ENCODE data around the gene FOXI1. TPM values are rescaled to one million over a fixed set of nuclear protein-coding genes. Genes with fewer than 3 reads are reported as not detected.

The FOXI1 gene
- total and polyA plus RNA-seq, 2 experiments from 2014 or later: not detected

- H2AFZ ChIP-seq: no peak overlapping the region
- no peaks in the 10 kb centered on the region for H3K36me3 ChIP-seq (replicated peaks; ENCODE audit: insufficient read depth, low read depth)
- no peak overlapping the region for H3K4me3 ChIP-seq
- no peaks in the 10 kb centered on the region for H3K27me3 ChIP-seq
- WGBS (ENCODE audit: low lambda C conversion rate, missing lambda C conversion rate): 94% methylated on average over 4 of the region's 4 CpGs
- DNase-seq (ENCODE audit: low spot score): no peak
- no peaks in the 10 kb centered on the region for H3K9me3 ChIP-seq (ENCODE audit: low read depth)
- no peaks in the 10 kb centered on the region for H3K4me1 ChIP-seq (ENCODE audit: insufficient read depth)
- H3K27ac ChIP-seq: no peak overlapping the region
- H3K79me2 ChIP-seq: no peaks in the 10 kb centered on the region
- H4K20me1 ChIP-seq (ENCODE audit: insufficient read depth, poor library complexity, severe bottlenecking): no peaks in the 10 kb centered on the region
- H3K9me2 ChIP-seq (replicated peaks; ENCODE audit: insufficient read depth): no peaks in the 10 kb centered on the region
- H3K4me2 ChIP-seq: no peak overlapping the region
- TF ChIP-seq EZH2phosphoT487 (IDR thresholded peaks at IDR 0.05; ENCODE audit: low read depth, severe bottlenecking, unreplicated experiment) (no peak), EZH2 (IDR thresholded peaks at IDR 0.05; ENCODE audit: borderline replicate concordance) (no peak), CTCF (IDR thresholded peaks at IDR 0.05; ENCODE audit: poor library complexity) (no peak)
Measured at GRCh38 chr5:170081616-170082015, 24.1 kb upstream of the FOXI1 start.

DNA sequence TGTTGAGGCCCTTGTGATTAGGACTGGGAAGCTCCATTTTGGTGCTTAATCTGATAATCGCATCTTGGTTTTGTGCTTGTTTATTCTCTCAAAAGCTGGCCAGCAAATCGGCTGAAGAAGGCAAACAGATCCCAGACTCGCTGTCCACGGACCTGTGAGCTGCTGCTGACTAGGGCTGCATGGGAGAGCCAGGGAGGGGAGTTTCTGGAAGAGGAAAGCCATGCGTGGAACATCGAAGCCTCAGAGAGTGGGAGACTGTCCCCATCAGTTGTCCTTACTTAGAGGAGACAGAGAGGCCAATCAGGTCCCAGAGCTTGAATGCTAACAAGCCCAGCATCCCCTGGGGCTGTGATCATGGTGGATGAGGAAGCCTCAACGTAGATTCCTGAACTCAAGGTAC, 23.0 kb upstream of the FOXI1 start:
- Histone ChIP-seq H2AFZ (no peak overlapping the region), H4K20me1 (ENCODE audit: insufficient read depth, poor library complexity, severe bottlenecking) (no peaks in the 10 kb centered on the region), H3K4me2 (no peak overlapping the region), H3K27me3 (no peaks in the 10 kb centered on the region), H3K79me2 (no peaks in the 10 kb centered on the region), H3K9me2 (replicated peaks; ENCODE audit: insufficient read depth) (no peaks in the 10 kb centered on the region), H3K36me3 (replicated peaks; ENCODE audit: insufficient read depth, low read depth) (no peaks in the 10 kb centered on the region), H3K4me3 (no peak overlapping the region), H3K4me1 (ENCODE audit: insufficient read depth) (no peaks in the 10 kb centered on the region), H3K27ac (no peak overlapping the region), H3K9me3 (ENCODE audit: low read depth) (no peaks in the 10 kb centered on the region)
- no peak for DNase-seq (ENCODE audit: low spot score)
- WGBS (ENCODE audit: low lambda C conversion rate, missing lambda C conversion rate): 77% methylated on average over 7 of the region's 7 CpGs
- TF ChIP-seq CTCF (IDR thresholded peaks at IDR 0.05; ENCODE audit: poor library complexity): no peak
- no peak for TF ChIP-seq EZH2 (IDR thresholded peaks at IDR 0.05; ENCODE audit: borderline replicate concordance)
- TF ChIP-seq EZH2phosphoT487 (IDR thresholded peaks at IDR 0.05; ENCODE audit: low read depth, severe bottlenecking, unreplicated experiment): no peak

DNA sequence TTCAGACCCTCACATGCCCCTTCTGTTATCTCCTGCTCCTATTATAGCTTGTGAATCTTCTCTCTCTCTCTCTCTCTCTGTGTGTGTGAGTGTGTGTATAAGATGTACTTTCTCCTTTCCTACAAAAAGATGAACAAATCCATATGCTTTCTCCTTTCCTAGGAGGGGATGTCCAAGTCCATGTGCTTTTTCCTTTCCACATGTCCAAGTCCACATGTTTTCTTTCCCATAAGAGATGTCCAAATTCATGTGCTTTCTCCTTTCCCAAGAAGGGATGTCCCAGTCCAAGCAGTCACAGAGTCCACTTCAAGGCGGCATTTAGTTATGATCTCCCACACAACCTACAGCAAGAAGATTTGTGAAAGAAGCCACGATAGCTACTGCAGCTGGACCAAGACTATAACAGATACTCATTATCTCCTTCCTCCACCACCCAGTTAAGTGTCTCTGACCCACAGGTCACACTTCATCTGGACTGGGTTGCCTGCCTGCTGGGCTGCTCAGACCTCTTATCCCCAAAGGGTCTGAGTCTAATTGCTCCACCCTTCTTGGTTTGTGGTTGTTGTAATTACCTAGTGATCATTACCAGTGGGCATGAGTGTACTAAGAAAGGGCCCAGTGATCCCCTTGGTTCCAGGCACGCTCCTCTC, 18.4 kb upstream of the FOXI1 start:
- Histone ChIP-seq H3K4me2 (no peak overlapping the region), H2AFZ (no peak overlapping the region), H3K4me1 (ENCODE audit: insufficient read depth) (no peaks in the 10 kb centered on the region), H3K36me3 (replicated peaks; ENCODE audit: insufficient read depth, low read depth) (no peaks in the 10 kb centered on the region), H3K4me3 (no peak overlapping the region), H3K27me3 (no peaks in the 10 kb centered on the region), H3K9me3 (ENCODE audit: low read depth) (no peaks in the 10 kb centered on the region), H3K79me2 (no peaks in the 10 kb centered on the region), H3K9me2 (replicated peaks; ENCODE audit: insufficient read depth) (no peaks in the 10 kb centered on the region), H4K20me1 (ENCODE audit: insufficient read depth, poor library complexity, severe bottlenecking) (no peaks in the 10 kb centered on the region), H3K27ac (no peak overlapping the region)
- WGBS (ENCODE audit: low lambda C conversion rate, missing lambda C conversion rate): 92% methylated on average over 3 of the region's 3 CpGs
- TF ChIP-seq CTCF (IDR thresholded peaks at IDR 0.05; ENCODE audit: poor library complexity): no peak
- TF ChIP-seq EZH2phosphoT487 (IDR thresholded peaks at IDR 0.05; ENCODE audit: low read depth, severe bottlenecking, unreplicated experiment): no peak
- TF ChIP-seq EZH2 (IDR thresholded peaks at IDR 0.05; ENCODE audit: borderline replicate concordance): no peak
- no peak for DNase-seq (ENCODE audit: low spot score)

Measured in hepatocyte (in vitro differentiated cells).